Nephron (organoid): ENCODE measurements around the gene ARHGAP15.

ENCODE experiments used
- H3K27ac Mint-ChIP-seq, 3 experiments: 2 replicates each; pipeline ENCODE4 v1.8.0; 2020; ENCODE audit warnings: mixed read lengths in 3 of 3, mild to moderate bottlenecking in 2 of 3, moderate library complexity in 1 of 3
- H3K27me3 Mint-ChIP-seq: 2 replicates; pipeline ENCODE4 v1.8.0; 2021; ENCODE audit warnings: low read depth, mild to moderate bottlenecking, moderate library complexity, mixed read lengths
- H3K36me3 Mint-ChIP-seq: 2 replicates; pipeline ENCODE4 v1.8.0; 2020; ENCODE audit warnings: low read depth, mixed read lengths
- H3K4me1 Mint-ChIP-seq: 2 replicates; pipeline ENCODE4 v1.8.0; 2020; ENCODE audit warnings: mixed read lengths
- H3K4me3 Mint-ChIP-seq, 3 experiments: 2 replicates each; pipeline ENCODE4 v1.8.0; 2020; ENCODE audit warnings: mild to moderate bottlenecking in 3 of 3, mixed read lengths in 3 of 3, moderate library complexity in 2 of 3
- H3K9me3 Mint-ChIP-seq: 2 replicates; pipeline ENCODE4 v1.8.0; 2020; ENCODE audit warnings: mixed read lengths
- CTCF ChIP-seq, 3 experiments: fragments of 200-600 bp; sonication (generic); IDR thresholded peaks; one replicate each; pipeline ENCODE4 v1.5.0; 2021; ENCODE audit warnings: antibody characterized with exemption in 3 of 3; ENCODE audit not compliant: unreplicated experiment in 3 of 3

Gene ARHGAP15

GRCh38 chr2:143632751-143633374, 503.6 kb downstream of the ARHGAP15 start:
- peaks cover 17% of the 10 kb centered on the region for H3K9me3 Mint-ChIP-seq

GRCh38 chr2:143633419-143633818, 504.2 kb downstream of the ARHGAP15 start:
- Mint-ChIP-seq H3K4me1 (no peaks in the 10 kb centered on the region), H3K27me3 (no peaks in the 10 kb centered on the region), H3K4me3 (no peak overlapping the region), H3K36me3 (no peaks in the 10 kb centered on the region), H3K9me3 (peaks cover 17% of the 10 kb centered on the region), H3K27ac (peak overlapping the region in 2 of 3 experiments; percentile 0 to 11)
- TF ChIP-seq CTCF (IDR thresholded peaks at IDR 0.05; ENCODE audit: unreplicated experiment in 3 of 3): no peak

More at GRCh38 chr2:143632751-143633374, 503.6 kb downstream of the ARHGAP15 start:
- Mint-ChIP-seq H3K27ac (peak overlapping the region in 1 of 3 experiments; percentile 3), H3K27me3 (no peaks in the 10 kb centered on the region), H3K4me1 (no peaks in the 10 kb centered on the region), H3K4me3 (no peak overlapping the region), H3K36me3 (no peaks in the 10 kb centered on the region)
- TF ChIP-seq CTCF (IDR thresholded peaks at IDR 0.05; ENCODE audit: unreplicated experiment in 3 of 3): no peak

- H3K27ac Mint-ChIP-seq: no peak overlapping the region
- no peaks in the 10 kb centered on the region for H3K36me3 Mint-ChIP-seq
- H3K4me1 Mint-ChIP-seq: peaks cover 5% of the 10 kb centered on the region
- no peak for TF ChIP-seq CTCF (IDR thresholded peaks at IDR 0.05; ENCODE audit: unreplicated experiment in 3 of 3)
- H3K4me3 Mint-ChIP-seq: no peak overlapping the region
- H3K9me3 Mint-ChIP-seq: peaks cover 15% of the 10 kb centered on the region
- no peaks in the 10 kb centered on the region for H3K27me3 Mint-ChIP-seq
Observed at GRCh38 chr2:143635302-143635701, 506.1 kb downstream of the ARHGAP15 start.

GRCh38 chr2:143635936-143636335, 506.7 kb downstream of the ARHGAP15 start:
- Mint-ChIP-seq H3K27ac (no peak overlapping the region), H3K9me3 (peaks cover 15% of the 10 kb centered on the region), H3K27me3 (no peaks in the 10 kb centered on the region), H3K36me3 (no peaks in the 10 kb centered on the region), H3K4me3 (no peak overlapping the region), H3K4me1 (peaks cover 11% of the 10 kb centered on the region)
- TF ChIP-seq CTCF (IDR thresholded peaks at IDR 0.05; ENCODE audit: unreplicated experiment in 3 of 3): no peak

GRCh38 chr2:143640826-143641225, 511.6 kb downstream of the ARHGAP15 start:
- no peak for TF ChIP-seq CTCF (IDR thresholded peaks at IDR 0.05; ENCODE audit: unreplicated experiment in 3 of 3)
- H3K4me3 Mint-ChIP-seq: no peak overlapping the region
- peak overlapping the region; percentile 47 to 94 (median 85) for H3K27ac Mint-ChIP-seq
- peaks cover 22% of the 10 kb centered on the region for H3K4me1 Mint-ChIP-seq
- H3K36me3 Mint-ChIP-seq: no peaks in the 10 kb centered on the region
- H3K27me3 Mint-ChIP-seq: no peaks in the 10 kb centered on the region
- peaks cover 11% of the 10 kb centered on the region for H3K9me3 Mint-ChIP-seq
